Endothelial cell of umbilical vein (primary cell): ENCODE data around the gene PML.

Experiments used
- CTCF ChIP-seq, 2 donors: IDR thresholded peaks; 1 replicate in 1 of 2; 2 replicates in 1 of 2; pipeline ENCODE4 v1.5.1; 2011; ENCODE audit warnings: low read length in 2 of 2, mild to moderate bottlenecking in 2 of 2, moderate library complexity in 2 of 2, control low read depth in 1 of 2, inconsistent platforms in 1 of 2, low read depth in 1 of 2; ENCODE audit not compliant: insufficient read depth in 1 of 2; ENCODE audit errors: extremely low read depth in 1 of 2
- EZH2 ChIP-seq: IDR thresholded peaks from 2 replicates; pipeline ENCODE4 v1.6.1; 2012; ENCODE audit warnings: borderline replicate concordance, low read depth, mild to moderate bottlenecking, moderate library complexity, low read length, inconsistent platforms; ENCODE audit not compliant: severe bottlenecking
- FOS ChIP-seq: IDR thresholded peaks from 2 replicates; pipeline ENCODE4 v1.6.1; 2011; ENCODE audit warnings: mild to moderate bottlenecking, low read length, moderate library complexity, borderline replicate concordance; ENCODE audit not compliant: insufficient read depth
- GATA2 ChIP-seq: IDR thresholded peaks from 2 replicates; pipeline ENCODE4 v1.7.0; 2011; ENCODE audit warnings: low read depth, mild to moderate bottlenecking, moderate library complexity, mixed read lengths, low read length; ENCODE audit not compliant: insufficient read length, insufficient read depth
- JUN ChIP-seq: IDR thresholded peaks from 2 replicates; pipeline ENCODE4 v1.6.1; 2011; ENCODE audit warnings: borderline replicate concordance, low read depth; ENCODE audit not compliant: insufficient read length, insufficient read depth
- MAX ChIP-seq: IDR thresholded peaks from 2 replicates; pipeline ENCODE4 v1.6.1; 2011; ENCODE audit not compliant: insufficient read depth, insufficient read length
- MYC ChIP-seq: IDR thresholded peaks from one replicate; pipeline ENCODE4 v1.6.1; 2011; ENCODE audit warnings: mild to moderate bottlenecking, low read depth, low read length
- POLR2A ChIP-seq: IDR thresholded peaks from 2 replicates; pipeline ENCODE4 v1.6.1; 2012; ENCODE audit warnings: low read depth, mild to moderate bottlenecking, control low read depth, low read length
- POLR2AphosphoS5 ChIP-seq: IDR thresholded peaks from 2 replicates; pipeline ENCODE4 v1.6.1; 2012; ENCODE audit warnings: low read depth, mild to moderate bottlenecking, control low read depth, low read length, moderate library complexity; ENCODE audit not compliant: insufficient read depth

- TF ChIP-seq CTCF (IDR thresholded peaks at IDR 0.05; ENCODE audit: extremely low read depth in 1 of 2, insufficient read depth in 1 of 2, low read depth in 1 of 2, low read length in 2 of 2) (no peak), POLR2A (no peak), EZH2 (no peak), MAX (no peak), POLR2AphosphoS5 (no peak), JUN (no peak), MYC (no peak), FOS (no peak), GATA2 (no peak)
Observed at GRCh38 chr15:73986776-73987056, 7.8 kb upstream of the PML start.
